Medulla oblongata (tissue), 1 donor: ENCODE data around the gene SUSD2.
"Not testable (repeated sequence)": the region's sequence is repeated elsewhere in the genome, so short reads cannot be mapped to it uniquely, and the experiment has no call there.

ENCODE experiments used
- DNase-seq: peaks from one replicate; pipeline ENCODE4 v3.0.0-alpha.2; 2015; ENCODE audit errors: extremely low spot score

Gene SUSD2, protein sequence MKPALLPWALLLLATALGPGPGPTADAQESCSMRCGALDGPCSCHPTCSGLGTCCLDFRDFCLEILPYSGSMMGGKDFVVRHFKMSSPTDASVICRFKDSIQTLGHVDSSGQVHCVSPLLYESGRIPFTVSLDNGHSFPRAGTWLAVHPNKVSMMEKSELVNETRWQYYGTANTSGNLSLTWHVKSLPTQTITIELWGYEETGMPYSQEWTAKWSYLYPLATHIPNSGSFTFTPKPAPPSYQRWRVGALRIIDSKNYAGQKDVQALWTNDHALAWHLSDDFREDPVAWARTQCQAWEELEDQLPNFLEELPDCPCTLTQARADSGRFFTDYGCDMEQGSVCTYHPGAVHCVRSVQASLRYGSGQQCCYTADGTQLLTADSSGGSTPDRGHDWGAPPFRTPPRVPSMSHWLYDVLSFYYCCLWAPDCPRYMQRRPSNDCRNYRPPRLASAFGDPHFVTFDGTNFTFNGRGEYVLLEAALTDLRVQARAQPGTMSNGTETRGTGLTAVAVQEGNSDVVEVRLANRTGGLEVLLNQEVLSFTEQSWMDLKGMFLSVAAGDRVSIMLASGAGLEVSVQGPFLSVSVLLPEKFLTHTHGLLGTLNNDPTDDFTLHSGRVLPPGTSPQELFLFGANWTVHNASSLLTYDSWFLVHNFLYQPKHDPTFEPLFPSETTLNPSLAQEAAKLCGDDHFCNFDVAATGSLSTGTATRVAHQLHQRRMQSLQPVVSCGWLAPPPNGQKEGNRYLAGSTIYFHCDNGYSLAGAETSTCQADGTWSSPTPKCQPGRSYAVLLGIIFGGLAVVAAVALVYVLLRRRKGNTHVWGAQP

GRCh38 chr22:24181088-24181995, at the start of gene SUSD2:
SUSD2 (plus strand) TSS chr22:24181487; CDS start chr22:24181520, 33 bp downstream.
- DNase-seq: no peak

DNA sequence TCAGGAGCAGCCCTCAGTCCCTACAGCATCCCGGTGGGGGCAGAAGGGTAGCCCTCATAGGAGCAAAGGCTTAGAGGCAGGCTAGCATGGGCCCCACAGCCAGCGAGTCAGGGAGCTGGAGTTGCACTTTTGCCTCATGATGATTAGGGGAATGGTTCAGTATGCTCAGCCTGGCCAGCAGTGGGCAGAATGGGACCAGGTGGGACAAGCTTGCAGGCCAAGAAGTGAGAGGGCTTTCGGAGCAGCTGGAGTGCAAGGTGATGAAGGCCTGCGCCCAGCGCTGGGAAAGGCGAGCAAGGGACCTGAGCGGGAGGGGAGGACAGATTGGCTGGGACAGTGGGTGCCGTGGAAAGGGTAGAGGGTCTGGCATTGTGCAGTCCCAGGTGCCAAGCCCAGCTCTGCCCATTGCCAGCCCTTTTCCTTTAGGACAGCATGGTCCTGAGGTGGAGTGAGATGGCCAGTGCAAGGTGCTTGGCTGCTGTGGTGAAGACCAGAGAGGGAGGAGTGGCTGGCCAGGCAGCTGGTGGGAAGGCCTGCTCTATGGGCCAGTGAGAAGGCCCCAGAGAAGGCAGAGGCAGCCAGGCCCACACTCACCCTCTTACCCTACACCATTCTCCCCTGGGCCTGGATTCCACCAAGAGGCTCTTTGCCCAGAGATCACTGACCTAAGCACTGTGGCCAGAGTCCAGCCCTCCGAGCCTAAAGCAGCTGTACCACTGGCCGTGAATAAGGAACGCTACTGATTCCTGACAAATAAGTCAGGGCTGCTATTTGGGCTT, 47.9 kb upstream of the SUSD2 start:
- DNase-seq: no peak

- peak; percentile 78 for DNase-seq
Observed at GRCh38 chr22:24134090-24134846, 47.0 kb upstream of the SUSD2 start.

- DNase-seq: not testable (repeated sequence)
Observed at GRCh38 chr22:24136533-24136932, 44.8 kb upstream of the SUSD2 start.

- peak; percentile 48 for DNase-seq
Observed at GRCh38 chr22:24137595-24137994, 43.7 kb upstream of the SUSD2 start.

DNA sequence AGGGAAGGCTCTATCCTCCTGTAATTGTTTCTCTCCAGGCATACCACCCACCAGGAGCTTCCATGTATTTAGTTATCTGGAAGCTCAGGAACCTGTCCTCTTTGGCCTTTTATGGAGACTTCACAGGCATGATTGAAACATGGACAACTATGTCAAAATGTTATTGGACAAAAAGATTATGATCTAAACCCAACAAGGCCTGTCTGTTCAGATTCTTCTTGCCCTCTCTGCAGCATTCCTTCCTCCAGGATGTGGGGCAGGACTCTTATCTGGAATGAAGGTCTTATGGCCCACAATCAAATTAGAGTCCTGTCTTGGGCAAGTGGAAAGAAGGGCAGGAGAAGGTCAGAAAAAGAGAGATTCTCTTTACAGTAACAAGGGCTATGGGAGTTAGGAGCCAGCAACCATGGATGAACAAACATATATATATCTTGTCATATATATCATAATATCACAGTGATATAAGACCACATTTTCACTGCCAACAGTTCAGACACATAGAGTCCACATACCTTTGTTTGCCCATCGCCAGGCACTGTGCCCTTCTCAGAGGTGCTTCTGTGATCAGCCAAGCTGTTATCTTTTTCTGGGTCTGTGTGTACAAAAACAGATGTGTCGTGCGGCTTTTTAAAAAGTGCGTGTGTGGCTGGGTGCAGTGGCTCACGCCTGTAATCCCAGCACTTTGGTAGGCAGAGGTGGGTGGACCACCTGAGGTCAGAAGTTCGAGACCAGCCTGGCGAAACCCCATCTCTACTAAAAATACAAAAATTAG, 42.5 kb upstream of the SUSD2 start:
- DNase-seq: no peak

DNA sequence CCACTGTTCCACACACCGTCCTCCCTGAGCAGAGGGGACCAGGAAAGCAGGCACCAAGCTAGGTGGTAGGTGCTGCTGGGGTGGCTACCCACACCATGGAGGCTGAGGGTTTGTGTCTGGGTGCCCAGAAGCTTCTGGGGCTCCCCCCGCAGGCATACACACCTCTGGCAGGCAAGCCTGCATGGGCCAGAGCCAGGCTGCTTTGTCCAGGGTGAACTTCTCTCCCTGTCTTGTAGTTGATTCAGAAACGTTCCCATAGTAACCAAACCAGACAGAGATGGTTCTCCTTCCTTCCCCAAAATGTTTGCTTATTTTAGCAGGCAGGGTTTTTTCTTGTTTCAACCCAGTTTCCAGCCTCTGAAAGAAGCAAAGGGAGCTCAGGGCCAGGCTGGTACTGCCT, 40.9 kb upstream of the SUSD2 start:
- DNase-seq: peak; percentile 83

DNA sequence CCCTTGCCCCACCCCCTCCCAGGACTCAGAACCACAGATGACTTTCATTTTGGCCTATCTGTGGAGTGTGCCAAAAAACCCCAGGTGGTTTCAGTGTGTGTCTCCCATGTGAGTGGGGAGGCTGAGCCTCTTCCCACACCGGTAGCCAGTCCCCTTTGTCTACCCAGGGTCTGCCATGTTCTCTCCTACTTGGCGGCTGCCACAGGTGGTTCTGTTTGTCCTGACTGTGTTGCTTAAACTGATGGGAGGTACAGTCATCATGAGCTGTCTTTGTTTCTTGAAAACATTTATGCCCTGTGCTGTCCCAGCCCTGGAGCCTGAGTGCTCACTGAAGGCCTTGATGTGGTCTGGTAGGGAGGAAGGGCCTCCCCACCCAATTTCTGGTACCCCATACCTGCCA, 39.7 kb upstream of the SUSD2 start:
- no peak for DNase-seq

DNA sequence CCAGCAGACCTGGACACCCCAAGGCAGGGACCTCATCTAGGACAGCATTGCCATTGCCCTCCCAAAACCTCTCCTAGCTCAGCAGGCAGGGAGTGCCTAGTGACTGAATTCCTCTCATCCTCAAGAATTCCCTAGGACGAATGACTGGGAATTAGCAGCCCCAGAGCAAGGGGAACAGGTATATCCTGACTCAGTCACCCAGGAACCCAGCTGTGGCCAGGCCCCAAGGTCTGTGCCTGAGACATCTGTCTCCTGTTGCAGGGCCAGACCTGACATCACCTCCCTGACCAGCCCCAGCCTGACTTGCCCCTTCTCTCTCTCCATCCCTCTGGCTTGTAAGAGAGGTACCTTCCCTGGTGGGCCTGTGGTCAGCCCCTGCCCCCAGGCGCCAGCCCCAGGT, 39.0 kb upstream of the SUSD2 start:
- DNase-seq: no peak

- no peak for DNase-seq
Observed at GRCh38 chr22:24142831-24143230, 38.5 kb upstream of the SUSD2 start.

DNA sequence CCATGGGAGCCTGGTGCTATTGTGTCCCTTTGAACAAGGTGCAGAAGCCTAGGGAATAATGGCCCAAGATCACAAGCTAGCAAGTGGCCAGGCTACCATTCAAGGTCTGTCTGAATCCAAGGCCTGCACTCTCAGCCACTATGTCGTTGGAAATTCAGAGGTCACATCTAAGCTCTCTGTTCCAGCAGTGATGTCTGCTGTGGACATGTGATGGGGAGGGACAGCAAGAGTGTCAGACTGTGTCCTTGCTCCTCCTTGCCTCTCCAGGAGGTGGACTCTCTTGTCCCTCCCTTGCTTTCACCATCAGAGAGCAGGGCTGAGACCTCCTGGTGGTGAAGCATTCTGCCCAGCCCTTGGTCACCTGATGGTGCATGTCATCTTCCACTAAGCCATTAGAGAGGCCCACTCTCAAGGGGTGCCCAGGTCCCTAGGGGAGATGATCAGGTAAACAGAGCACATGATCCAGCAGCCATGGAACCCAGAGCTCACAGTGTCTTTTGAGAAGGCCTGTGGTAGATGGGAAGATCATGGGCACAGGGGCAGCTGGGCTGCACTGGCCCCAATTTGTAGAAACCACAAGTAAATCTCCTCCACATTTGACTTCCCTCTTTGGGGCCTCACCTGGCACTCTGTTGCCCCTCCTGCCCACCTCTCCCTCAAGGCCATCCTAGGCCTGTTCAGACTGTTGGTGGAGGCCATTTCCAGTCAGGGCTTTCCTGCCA, 37.1 kb upstream of the SUSD2 start:
- DNase-seq: no peak

GRCh38 chr22:24144778-24145085, 36.6 kb upstream of the SUSD2 start:
- no peak for DNase-seq

- no peak for DNase-seq
Observed at GRCh38 chr22:24145446-24146193, 35.7 kb upstream of the SUSD2 start.

- peak; percentile 59 for DNase-seq
Observed at GRCh38 chr22:24146194-24146616, 35.1 kb upstream of the SUSD2 start.

GRCh38 chr22:24146791-24147353, 34.4 kb upstream of the SUSD2 start:
- DNase-seq: no peak

GRCh38 chr22:24147666-24148065, 33.6 kb upstream of the SUSD2 start:
- DNase-seq: no peak

DNA sequence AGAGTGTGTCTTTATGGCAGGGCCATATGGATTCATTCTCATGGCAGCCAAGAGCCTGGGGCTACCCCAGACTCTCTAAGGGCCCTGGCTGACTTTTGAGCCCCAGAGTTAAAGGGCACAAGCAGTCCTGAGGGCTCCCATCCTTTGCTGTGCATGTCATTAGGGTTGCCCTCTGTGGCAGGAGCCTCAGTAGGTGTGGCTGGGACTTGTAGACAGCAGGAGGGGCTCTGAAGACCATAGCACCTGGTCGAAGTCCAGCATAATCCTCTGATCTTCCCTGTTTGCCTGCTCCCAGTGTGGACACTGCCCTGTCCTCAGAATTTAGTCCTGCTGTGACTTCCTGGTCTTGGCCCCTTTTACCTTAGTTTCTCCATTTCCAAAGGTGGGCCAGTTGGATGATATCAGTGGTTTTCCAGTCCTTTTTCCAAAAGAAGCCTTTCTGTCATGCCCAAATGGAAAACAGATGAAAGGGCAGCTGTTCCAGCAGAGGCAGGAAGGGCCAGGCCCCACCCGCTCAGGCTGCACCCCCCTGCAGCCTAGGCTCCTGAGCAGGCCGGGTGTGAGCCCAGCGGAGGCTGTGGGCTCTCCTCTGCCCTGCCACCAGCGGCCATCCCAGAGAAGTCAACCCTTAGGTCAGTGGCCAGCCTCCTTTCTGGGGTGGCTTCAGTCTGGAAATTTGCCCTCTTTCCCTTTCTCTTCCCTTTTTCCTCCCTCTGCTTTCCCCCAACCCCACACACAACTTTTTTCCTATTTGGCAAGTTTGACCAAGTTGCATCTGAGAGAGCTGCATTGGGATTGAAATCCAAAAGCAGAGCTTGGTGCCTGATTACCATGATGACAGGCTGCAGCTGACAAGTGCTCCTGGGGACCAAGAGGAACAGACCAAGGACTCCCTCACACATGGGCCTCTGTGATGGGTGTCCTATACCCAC, 32.8 kb upstream of the SUSD2 start:
- DNase-seq: no peak
